WTC11 (cell line): ENCODE results near the gene ASB13. TPM values are rescaled to one million over a fixed set of nuclear protein-coding genes. Genes with fewer than 3 reads are reported as not detected.
A peak's percentile ranks its signal among the peaks of the same experiment; 100 is the strongest.

Experiments used
- ATAC-seq: fragments of 200-7000 bp; cut with Tn5 transposase; 2 replicates; pipeline ENCODE4 v1.10.0; 2021; ENCODE audit warnings: mild to moderate bottlenecking, moderate library complexity
- CTCF ChIA-PET: fragments of 300-600 bp; sonication (Branson Sonifier 250); formaldehyde crosslinking; loops from one replicate; lab custom pipeline; 2021; ENCODE audit warnings: antibody characterized with exemption; lab: Charles Lee
- POLR2A ChIA-PET: fragments of 350-600 bp; sonication (Branson Sonifier 250); formaldehyde crosslinking; loops from one replicate; lab custom pipeline; 2021; ENCODE audit warnings: antibody characterized with exemption; lab: Charles Lee
- DNase-seq: peaks from one replicate; pipeline ENCODE4 v3.0.0; 2021; ENCODE audit warnings: low spot score
- H3K27ac Mint-ChIP-seq: 2 replicates; pipeline ENCODE4 v1.8.0; 2021; ENCODE audit warnings: mixed read lengths
- H3K27me3 Mint-ChIP-seq: 2 replicates; pipeline ENCODE4 v1.8.0; 2021; ENCODE audit warnings: low read depth, mild to moderate bottlenecking, moderate library complexity, mixed read lengths
- H3K36me3 Mint-ChIP-seq: 2 replicates; pipeline ENCODE4 v1.8.0; 2021; ENCODE audit warnings: mixed read lengths
- H3K4me1 Mint-ChIP-seq: 2 replicates; pipeline ENCODE4 v1.8.0; 2022; ENCODE audit warnings: mixed read lengths
- H3K4me3 Mint-ChIP-seq: 2 replicates; pipeline ENCODE4 v1.8.0; 2021; ENCODE audit warnings: mild to moderate bottlenecking, moderate library complexity, mixed read lengths
- H3K9me3 Mint-ChIP-seq: 2 replicates; pipeline ENCODE4 v1.8.0; 2021; ENCODE audit warnings: mixed read lengths
- ATF1 ChIP-seq: sonication (generic); formaldehyde crosslinking; IDR thresholded peaks from 2 replicates; pipeline ENCODE4 v1.8.1; 2023; ENCODE audit warnings: mild to moderate bottlenecking, moderate library complexity, missing genetic modification reagents
- ATF3 ChIP-seq: sonication (generic); formaldehyde crosslinking; conservative IDR thresholded peaks from 2 replicates; pipeline ENCODE4 v1.8.1; 2022; ENCODE audit warnings: mild to moderate bottlenecking, missing genetic modification reagents
- E2F1 ChIP-seq: sonication (generic); formaldehyde crosslinking; IDR thresholded peaks from 2 replicates; pipeline ENCODE4 v1.8.0; 2022; ENCODE audit warnings: mild to moderate bottlenecking, missing genetic modification reagents
- FOXP1 ChIP-seq: sonication (generic); formaldehyde crosslinking; IDR thresholded peaks from 2 replicates; pipeline ENCODE4 v1.8.0; 2022; ENCODE audit warnings: missing genetic modification reagents, mild to moderate bottlenecking, moderate library complexity, borderline replicate concordance
- GTF2I ChIP-seq: fragments of 250-450 bp; sonication (Bioruptor Pico); conservative IDR thresholded peaks from 2 replicates; pipeline ENCODE4 v1.4.0; 2021; ENCODE audit warnings: mild to moderate bottlenecking
- MLX ChIP-seq: sonication (generic); formaldehyde crosslinking; IDR thresholded peaks from 2 replicates; pipeline ENCODE4 v1.8.1; 2023; ENCODE audit warnings: mild to moderate bottlenecking, missing genetic modification reagents, moderate library complexity
- PRDM15 ChIP-seq: sonication (generic); formaldehyde crosslinking; IDR thresholded peaks from 2 replicates; pipeline ENCODE4 v1.8.0; 2022; ENCODE audit warnings: missing genetic modification reagents
- PRRX2 ChIP-seq: fragments of 250-450 bp; sonication (Bioruptor Pico); IDR thresholded peaks from 2 replicates; pipeline ENCODE4 v1.8.0; 2021; ENCODE audit warnings: mild to moderate bottlenecking
- RORB ChIP-seq: fragments of 250-450 bp; sonication (Bioruptor Pico); IDR thresholded peaks from 2 replicates; pipeline ENCODE4 v1.9.0; 2021; ENCODE audit warnings: mild to moderate bottlenecking
- SMAD4 ChIP-seq: sonication (generic); formaldehyde crosslinking; IDR thresholded peaks from 2 replicates; pipeline ENCODE4 v1.8.0; 2022; ENCODE audit warnings: mild to moderate bottlenecking, missing genetic modification reagents
- SOX15 ChIP-seq: fragments of 250-450 bp; sonication (Bioruptor Pico); IDR thresholded peaks from 2 replicates; pipeline ENCODE4 v1.9.0; 2021; ENCODE audit warnings: mild to moderate bottlenecking
- TEAD4 ChIP-seq: sonication (generic); formaldehyde crosslinking; IDR thresholded peaks from 2 replicates; pipeline ENCODE4 v1.8.0; 2022; ENCODE audit warnings: mild to moderate bottlenecking, missing genetic modification reagents
- ZNF219 ChIP-seq: sonication (generic); formaldehyde crosslinking; IDR thresholded peaks from 2 replicates; pipeline ENCODE4 v1.8.0; 2023; ENCODE audit warnings: missing genetic modification reagents, mild to moderate bottlenecking, borderline replicate concordance
- ZNF416 ChIP-seq: fragments of 250-450 bp; sonication (Bioruptor Pico); IDR thresholded peaks from 2 replicates; pipeline ENCODE4 v1.9.0; 2021; ENCODE audit warnings: mild to moderate bottlenecking, inconsistent platforms
- ZNF671 ChIP-seq: fragments of 250-450 bp; sonication (Bioruptor Pico); IDR thresholded peaks from 2 replicates; pipeline ENCODE4 v1.8.0; 2021; ENCODE audit warnings: mild to moderate bottlenecking
- total RNA-seq: library from RNA; stranded (reverse); gene quantifications from 3 replicates; pipeline ENCODE4 v1.2.3, GENCODE V29; 2021
- TF ChIP-seq, protein P1 (sequence below): sonication (generic); formaldehyde crosslinking; IDR thresholded peaks from 2 replicates; pipeline ENCODE4 v1.8.1; 2022; ENCODE audit warnings: mild to moderate bottlenecking, missing genetic modification reagents, moderate library complexity, borderline replicate concordance
- TF ChIP-seq, protein P2 (sequence below): fragments of 200-600 bp; IDR thresholded peaks from 2 replicates; pipeline ENCODE4 v1.8.0; 2022; ENCODE audit warnings: antibody characterized with exemption
- TF ChIP-seq, protein P3 (sequence below): fragments of 250-450 bp; sonication (Bioruptor Pico); IDR thresholded peaks from 2 replicates; pipeline ENCODE4 v1.9.0; 2021; ENCODE audit warnings: mild to moderate bottlenecking, borderline replicate concordance
- TF ChIP-seq, protein P4 (sequence below): sonication (generic); formaldehyde crosslinking; IDR thresholded peaks from 2 replicates; pipeline ENCODE4 v1.8.0; 2022; ENCODE audit warnings: mild to moderate bottlenecking, missing genetic modification reagents

Gene ASB13
- total RNA-seq, 1 experiment from 2014 or later, result 23.4 TPM

DNA sequence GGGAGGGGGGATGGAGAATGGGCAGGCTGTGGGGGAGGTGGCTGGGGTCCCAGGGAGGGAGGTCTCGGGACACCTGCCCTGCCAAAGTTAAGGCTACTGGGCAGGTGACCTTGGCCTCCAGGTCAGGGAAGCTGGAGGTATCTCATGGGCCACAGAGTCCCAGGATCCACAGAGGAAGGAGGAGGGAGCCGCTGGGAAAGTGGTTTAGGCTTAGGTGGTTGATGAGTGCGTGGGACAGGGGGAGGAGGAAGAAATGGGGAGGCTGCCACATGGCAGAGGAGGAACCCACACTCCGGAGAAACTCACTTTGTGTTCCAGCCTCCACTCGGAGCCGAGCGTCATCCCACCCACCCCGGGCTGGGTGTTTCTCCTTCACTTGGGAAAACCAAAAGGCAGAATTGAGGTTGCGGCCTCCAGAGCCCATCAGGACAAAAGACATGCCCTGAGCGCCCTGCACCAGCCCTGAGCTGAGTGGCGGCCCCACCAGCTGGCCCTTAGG, 46.1 kb downstream of the ASB13 start:
- Mint-ChIP-seq H3K27ac (no peak overlapping the region), H3K4me3 (no peak overlapping the region), H3K27me3 (no peaks in the 10 kb centered on the region), H3K9me3 (no peaks in the 10 kb centered on the region), H3K36me3 (no peaks in the 10 kb centered on the region), H3K4me1 (0 out of 2 replicates have a peak, but pooled peaks cover 2% of the 10 kb centered on the region)
- ATAC-seq (no peak), DNase-seq (no peak)
- POLR2A ChIA-PET, result interaction anchor here (0.7 kb wide), 1 partner anchor 208 kb away, joined by 3 read pairs; the partner anchor contains the start of gene NET1
- no peak for TF ChIP-seq E2F1 (CRISPR knock-in tag)
- TF ChIP-seq ATF3, result no peak
- no peak for TF ChIP-seq ATF1 (CRISPR knock-in tag)
- no peak for TF ChIP-seq PRRX2 (CRISPR knock-in tag)
- TF ChIP-seq, protein P1, sequence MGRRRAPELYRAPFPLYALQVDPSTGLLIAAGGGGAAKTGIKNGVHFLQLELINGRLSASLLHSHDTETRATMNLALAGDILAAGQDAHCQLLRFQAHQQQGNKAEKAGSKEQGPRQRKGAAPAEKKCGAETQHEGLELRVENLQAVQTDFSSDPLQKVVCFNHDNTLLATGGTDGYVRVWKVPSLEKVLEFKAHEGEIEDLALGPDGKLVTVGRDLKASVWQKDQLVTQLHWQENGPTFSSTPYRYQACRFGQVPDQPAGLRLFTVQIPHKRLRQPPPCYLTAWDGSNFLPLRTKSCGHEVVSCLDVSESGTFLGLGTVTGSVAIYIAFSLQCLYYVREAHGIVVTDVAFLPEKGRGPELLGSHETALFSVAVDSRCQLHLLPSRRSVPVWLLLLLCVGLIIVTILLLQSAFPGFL (CRISPR knock-in tag), result no peak
- TF ChIP-seq ZNF416, result no peak
- TF ChIP-seq, protein P2, sequence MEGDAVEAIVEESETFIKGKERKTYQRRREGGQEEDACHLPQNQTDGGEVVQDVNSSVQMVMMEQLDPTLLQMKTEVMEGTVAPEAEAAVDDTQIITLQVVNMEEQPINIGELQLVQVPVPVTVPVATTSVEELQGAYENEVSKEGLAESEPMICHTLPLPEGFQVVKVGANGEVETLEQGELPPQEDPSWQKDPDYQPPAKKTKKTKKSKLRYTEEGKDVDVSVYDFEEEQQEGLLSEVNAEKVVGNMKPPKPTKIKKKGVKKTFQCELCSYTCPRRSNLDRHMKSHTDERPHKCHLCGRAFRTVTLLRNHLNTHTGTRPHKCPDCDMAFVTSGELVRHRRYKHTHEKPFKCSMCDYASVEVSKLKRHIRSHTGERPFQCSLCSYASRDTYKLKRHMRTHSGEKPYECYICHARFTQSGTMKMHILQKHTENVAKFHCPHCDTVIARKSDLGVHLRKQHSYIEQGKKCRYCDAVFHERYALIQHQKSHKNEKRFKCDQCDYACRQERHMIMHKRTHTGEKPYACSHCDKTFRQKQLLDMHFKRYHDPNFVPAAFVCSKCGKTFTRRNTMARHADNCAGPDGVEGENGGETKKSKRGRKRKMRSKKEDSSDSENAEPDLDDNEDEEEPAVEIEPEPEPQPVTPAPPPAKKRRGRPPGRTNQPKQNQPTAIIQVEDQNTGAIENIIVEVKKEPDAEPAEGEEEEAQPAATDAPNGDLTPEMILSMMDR, result no peak
- TF ChIP-seq SOX15 (CRISPR knock-in tag), result no peak
- no peak for TF ChIP-seq SMAD4
- TF ChIP-seq PRDM15, result no peak
- TF ChIP-seq ZNF671 (CRISPR knock-in tag), result no peak
- TF ChIP-seq FOXP1 (CRISPR knock-in tag), result no peak
- TF ChIP-seq TEAD4 (CRISPR knock-in tag), result no peak
- CTCF ChIA-PET, result interaction anchor here (1.1 to 2.2 kb wide), 4 partner anchors 10 to 179 kb away, joined by 3 to 16 read pairs (median 4); no protein-coding TSS in a partner anchor

GRCh38 chr10:5619362-5620211, 46.8 kb downstream of the ASB13 start:
- TF ChIP-seq MLX (no peak), GTF2I (CRISPR knock-in tag) (no peak), ZNF219 (CRISPR knock-in tag) (no peak), RORB (CRISPR knock-in tag) (no peak), SMAD4 (no peak)
- TF ChIP-seq, protein P3, sequence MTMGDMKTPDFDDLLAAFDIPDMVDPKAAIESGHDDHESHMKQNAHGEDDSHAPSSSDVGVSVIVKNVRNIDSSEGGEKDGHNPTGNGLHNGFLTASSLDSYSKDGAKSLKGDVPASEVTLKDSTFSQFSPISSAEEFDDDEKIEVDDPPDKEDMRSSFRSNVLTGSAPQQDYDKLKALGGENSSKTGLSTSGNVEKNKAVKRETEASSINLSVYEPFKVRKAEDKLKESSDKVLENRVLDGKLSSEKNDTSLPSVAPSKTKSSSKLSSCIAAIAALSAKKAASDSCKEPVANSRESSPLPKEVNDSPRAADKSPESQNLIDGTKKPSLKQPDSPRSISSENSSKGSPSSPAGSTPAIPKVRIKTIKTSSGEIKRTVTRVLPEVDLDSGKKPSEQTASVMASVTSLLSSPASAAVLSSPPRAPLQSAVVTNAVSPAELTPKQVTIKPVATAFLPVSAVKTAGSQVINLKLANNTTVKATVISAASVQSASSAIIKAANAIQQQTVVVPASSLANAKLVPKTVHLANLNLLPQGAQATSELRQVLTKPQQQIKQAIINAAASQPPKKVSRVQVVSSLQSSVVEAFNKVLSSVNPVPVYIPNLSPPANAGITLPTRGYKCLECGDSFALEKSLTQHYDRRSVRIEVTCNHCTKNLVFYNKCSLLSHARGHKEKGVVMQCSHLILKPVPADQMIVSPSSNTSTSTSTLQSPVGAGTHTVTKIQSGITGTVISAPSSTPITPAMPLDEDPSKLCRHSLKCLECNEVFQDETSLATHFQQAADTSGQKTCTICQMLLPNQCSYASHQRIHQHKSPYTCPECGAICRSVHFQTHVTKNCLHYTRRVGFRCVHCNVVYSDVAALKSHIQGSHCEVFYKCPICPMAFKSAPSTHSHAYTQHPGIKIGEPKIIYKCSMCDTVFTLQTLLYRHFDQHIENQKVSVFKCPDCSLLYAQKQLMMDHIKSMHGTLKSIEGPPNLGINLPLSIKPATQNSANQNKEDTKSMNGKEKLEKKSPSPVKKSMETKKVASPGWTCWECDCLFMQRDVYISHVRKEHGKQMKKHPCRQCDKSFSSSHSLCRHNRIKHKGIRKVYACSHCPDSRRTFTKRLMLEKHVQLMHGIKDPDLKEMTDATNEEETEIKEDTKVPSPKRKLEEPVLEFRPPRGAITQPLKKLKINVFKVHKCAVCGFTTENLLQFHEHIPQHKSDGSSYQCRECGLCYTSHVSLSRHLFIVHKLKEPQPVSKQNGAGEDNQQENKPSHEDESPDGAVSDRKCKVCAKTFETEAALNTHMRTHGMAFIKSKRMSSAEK, result no peak
- TF ChIP-seq, protein P4, sequence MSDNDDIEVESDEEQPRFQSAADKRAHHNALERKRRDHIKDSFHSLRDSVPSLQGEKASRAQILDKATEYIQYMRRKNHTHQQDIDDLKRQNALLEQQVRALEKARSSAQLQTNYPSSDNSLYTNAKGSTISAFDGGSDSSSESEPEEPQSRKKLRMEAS, result no peak
- ChIA-PET CTCF (interaction anchor here (0.8 to 1.6 kb wide), 3 partner anchors 30 to 179 kb away, joined by 3 to 5 read pairs (median 3); no protein-coding TSS in a partner anchor), POLR2A (no interaction called here)
- ATAC-seq (no peak), DNase-seq (no peak)
- no peaks in the 10 kb centered on the region for H3K36me3 Mint-ChIP-seq
- H3K27me3 Mint-ChIP-seq, result no peaks in the 10 kb centered on the region
- no peaks in the 10 kb centered on the region for H3K9me3 Mint-ChIP-seq
- no peak overlapping the region for H3K4me3 Mint-ChIP-seq
- H3K27ac Mint-ChIP-seq, result 0 out of 2 replicates have a peak overlapping the region, but pooled peaks have one; percentile 50
- H3K4me1 Mint-ChIP-seq, result 0 out of 2 replicates have a peak, but pooled peaks cover 2% of the 10 kb centered on the region
